Thyroid gland (tissue), 4 donors: ENCODE results near the gene ELMO3.

Experiments
- POLR2A ChIP-seq, 2 donors: fragments of 450-650 bp; IDR thresholded peaks; one replicate each; pipeline ENCODE4 v1.6.1; 2017; ENCODE audit warnings: antibody characterized with exemption in 2 of 2, mild to moderate bottlenecking in 2 of 2, moderate library complexity in 1 of 2
- TF ChIP-seq, protein P1 (sequence below), 6 experiments: fragments of 200-600 bp in 3 of 6; fragments of 450-650 bp in 3 of 6; sonication (generic) in 3 of 6; IDR thresholded peaks; one replicate each; pipeline ENCODE4 v1.5.1; 2016 to 2019; ENCODE audit warnings: antibody characterized with exemption in 6 of 6, mild to moderate bottlenecking in 2 of 6, inconsistent platforms in 1 of 6, moderate library complexity in 1 of 6

DNA sequence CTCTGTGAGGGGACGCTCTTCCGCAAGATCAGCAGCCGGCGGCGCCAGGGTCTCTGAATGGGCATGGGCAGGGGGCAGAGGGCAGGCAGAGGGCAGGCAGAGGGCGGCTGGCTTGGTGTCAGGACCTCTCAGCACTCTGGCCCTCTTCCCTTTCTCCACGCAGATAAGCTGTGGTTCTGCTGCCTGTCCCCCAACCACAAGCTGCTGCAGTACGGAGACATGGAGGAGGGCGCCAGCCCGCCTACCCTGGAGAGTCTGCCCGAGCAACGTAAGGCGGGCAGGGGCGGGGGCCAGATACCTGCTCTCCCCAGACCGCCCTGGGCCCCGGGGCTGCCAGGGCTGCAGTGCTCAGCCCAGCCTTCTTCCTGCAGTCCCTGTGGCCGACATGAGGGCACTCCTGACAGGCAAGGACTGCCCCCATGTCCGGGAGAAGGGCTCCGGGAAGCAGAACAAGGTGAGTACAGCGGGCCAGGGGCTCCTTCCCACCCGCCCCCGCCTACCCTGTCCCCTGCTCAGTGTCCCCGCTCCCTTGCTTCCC is 4.1 kb downstream of the ELMO3 start:
- TF ChIP-seq, protein P1, sequence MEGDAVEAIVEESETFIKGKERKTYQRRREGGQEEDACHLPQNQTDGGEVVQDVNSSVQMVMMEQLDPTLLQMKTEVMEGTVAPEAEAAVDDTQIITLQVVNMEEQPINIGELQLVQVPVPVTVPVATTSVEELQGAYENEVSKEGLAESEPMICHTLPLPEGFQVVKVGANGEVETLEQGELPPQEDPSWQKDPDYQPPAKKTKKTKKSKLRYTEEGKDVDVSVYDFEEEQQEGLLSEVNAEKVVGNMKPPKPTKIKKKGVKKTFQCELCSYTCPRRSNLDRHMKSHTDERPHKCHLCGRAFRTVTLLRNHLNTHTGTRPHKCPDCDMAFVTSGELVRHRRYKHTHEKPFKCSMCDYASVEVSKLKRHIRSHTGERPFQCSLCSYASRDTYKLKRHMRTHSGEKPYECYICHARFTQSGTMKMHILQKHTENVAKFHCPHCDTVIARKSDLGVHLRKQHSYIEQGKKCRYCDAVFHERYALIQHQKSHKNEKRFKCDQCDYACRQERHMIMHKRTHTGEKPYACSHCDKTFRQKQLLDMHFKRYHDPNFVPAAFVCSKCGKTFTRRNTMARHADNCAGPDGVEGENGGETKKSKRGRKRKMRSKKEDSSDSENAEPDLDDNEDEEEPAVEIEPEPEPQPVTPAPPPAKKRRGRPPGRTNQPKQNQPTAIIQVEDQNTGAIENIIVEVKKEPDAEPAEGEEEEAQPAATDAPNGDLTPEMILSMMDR (IDR thresholded peaks at IDR 0.05) = no peak
- no peak for TF ChIP-seq POLR2A (IDR thresholded peaks at IDR 0.05)
